T follicular helper cell (primary cell): ENCODE results near the gene ABCA12.

Experiments used
- DNase-seq: peaks from one replicate; pipeline ENCODE4 v3.0.0-alpha.2; 2020; ENCODE audit warnings: low read depth

ABCA12 gene

DNA sequence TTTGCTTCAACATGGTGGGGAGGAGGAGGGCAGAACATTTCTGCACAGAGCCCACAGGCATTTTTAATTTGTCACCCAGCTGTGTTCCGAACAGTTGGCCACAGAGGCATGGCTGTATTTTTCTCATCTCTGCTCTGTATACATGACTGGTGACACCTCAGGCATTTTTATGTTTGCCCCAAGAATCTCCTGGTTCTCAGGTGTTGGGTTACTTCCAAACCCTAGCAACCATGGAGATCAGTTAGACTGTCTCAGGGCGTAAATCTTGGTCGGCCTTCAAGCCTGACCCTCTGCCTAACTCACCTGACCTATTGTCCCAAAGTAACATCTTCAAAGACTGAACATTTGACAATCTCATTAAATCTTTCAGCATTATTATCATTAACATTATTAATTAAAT, 100.0 kb downstream of the ABCA12 start:
- no peak for DNase-seq

DNA sequence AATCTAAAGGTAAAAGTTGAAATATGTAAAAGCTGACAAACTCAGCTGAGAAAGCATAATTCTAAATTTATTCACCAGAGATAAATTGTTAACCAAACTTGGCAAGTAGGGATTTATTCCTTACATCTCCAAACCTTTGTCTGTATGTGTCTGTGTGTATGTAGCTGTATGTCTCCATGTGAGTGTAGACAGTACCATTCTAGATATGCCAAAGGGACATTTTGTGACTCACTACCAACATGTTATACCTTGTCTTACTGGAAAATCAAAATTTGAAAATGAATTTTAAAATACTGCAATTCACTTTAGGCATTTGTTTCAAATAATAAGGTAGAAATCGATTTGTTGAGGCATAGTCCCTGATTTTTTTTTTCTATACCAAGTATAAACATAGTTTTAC, 102.1 kb downstream of the ABCA12 start:
- DNase-seq, result no peak

- DNase-seq, result no peak
Measured at GRCh38 chr2:215034154-215034553, 104.3 kb downstream of the ABCA12 start.

- DNase-seq, result no peak
Measured at GRCh38 chr2:215032153-215032552, 106.3 kb downstream of the ABCA12 start.

GRCh38 chr2:215031321-215031720, 107.1 kb downstream of the ABCA12 start:
- no peak for DNase-seq

- DNase-seq, result no peak
Measured at GRCh38 chr2:215029936-215030335, 108.5 kb downstream of the ABCA12 start.

DNA sequence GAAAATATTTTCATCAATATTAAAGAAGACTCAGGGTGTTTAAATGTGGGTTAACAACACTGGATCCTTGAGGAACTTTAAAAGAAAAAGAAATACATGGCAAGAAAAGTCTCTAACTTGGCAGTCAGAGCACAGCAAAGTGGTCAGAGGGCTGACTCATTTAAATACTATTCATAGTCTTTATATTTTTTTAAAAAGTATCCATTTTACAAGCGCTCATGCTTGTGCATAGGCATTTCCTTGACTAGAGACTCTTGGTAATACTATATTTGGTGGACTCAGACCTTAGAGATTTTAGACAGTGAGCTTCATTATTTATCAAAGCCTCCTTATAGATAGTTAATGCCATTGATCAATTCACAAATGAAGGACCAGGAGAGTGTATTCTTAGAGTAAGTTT, 110.2 kb downstream of the ABCA12 start:
- no peak for DNase-seq

- DNase-seq, result no peak
Measured at GRCh38 chr2:215027779-215028178, 110.6 kb downstream of the ABCA12 start.

GRCh38 chr2:215022910-215023309, 115.5 kb downstream of the ABCA12 start:
- DNase-seq, result no peak

DNA sequence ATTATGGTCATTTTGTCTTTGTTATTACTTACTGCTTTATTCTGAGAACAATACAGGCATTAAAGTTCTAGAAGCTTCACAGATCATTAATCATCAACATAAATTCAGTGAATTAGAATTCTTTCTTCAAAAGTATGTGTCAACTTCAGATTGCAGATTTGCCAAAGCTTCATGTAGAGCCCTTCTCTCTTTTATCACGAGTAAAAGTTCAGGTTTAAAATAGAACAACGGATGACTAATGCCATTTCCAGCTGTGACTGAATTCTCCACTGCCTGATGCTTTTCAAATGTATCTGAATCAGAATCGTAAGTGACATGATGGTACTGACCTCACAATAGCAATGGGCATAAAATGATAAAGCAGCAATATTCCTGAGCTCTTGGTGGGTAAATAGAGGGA, 116.0 kb downstream of the ABCA12 start:
- DNase-seq, result no peak

- DNase-seq, result no peak
Measured at GRCh38 chr2:215020283-215020682, 118.1 kb downstream of the ABCA12 start.

GRCh38 chr2:215019521-215020145, 118.8 kb downstream of the ABCA12 start:
- DNase-seq, result no peak

DNA sequence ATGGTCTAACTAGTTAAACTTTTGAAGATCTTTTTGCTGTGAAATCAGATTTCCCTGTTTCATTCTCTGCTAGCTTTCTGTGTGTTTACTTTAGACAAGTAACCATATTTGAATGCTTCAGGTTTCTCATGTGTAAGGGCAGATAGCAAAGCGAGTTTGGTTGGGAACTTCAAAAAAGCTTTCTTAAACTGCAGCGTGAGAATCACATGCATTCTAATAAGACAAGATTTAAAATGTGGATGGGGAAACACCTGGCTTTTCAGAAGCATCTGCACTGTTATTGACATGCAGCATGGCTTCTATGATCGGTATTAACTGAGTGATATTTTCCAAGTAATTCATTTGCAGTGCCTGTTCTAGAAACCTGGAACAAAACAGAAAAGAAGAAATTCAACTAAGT, 119.3 kb downstream of the ABCA12 start:
- DNase-seq, result no peak

DNA sequence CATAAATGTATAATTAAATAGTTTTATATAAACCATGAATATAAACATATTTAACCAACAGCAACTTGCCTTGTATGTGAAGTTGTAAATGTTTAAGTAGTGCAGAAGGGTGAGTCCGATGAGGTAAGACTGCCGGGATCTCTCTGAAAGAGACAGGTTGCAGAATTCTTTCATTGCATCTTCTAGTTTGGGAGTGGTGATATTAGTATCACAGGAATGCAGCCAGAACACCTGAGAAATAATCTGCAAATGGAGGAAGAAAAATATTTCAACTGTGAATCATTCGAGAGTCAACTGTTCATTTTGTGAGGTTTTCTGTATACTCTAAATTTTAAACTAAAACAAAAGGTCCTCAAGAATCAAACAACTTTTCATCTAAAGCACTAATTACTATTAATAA, 123.0 kb downstream of the ABCA12 start:
- no peak for DNase-seq

DNA sequence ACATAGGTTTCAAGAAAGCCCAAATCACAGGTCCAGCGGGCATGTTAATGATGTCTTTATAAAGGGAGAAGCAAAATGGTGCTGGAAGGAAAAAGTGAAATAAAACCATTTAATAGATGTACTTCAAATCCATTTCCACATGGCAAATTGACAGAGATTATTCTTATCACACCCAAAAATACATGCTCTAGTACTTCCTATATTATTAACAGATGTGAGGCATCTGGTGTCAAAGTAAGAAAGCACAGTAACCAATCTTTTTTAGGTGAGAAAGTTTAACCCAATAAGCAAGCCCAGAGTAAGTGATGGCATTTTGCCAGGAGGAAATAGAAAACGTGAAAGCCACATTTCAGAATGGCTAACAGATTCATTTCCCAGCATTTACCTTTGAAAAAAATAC, 128.0 kb downstream of the ABCA12 start:
- no peak for DNase-seq

DNA sequence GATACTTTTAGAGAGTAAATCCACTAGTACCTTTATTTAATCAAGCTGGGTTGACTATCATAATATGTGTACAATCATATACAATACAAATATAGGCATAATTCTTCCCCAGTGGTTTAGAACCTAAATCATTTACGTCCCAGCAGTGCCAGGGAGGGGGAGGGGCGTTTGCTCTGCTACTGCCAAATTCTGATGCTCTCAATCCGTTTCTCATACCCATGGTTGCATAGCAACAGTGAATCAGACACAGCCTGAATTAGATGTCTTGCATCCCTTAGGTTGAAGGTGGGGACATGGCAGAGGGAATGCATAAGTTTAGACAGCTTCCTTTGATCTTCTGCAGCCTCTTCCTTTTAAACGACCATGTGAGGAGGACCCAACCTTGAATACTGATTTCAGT, 135.4 kb downstream of the ABCA12 start:
- DNase-seq, result no peak

GRCh38 chr2:215002500-215002899, 135.9 kb downstream of the ABCA12 start:
- DNase-seq, result no peak

- no peak for DNase-seq
Measured at GRCh38 chr2:215000721-215001120, 137.7 kb downstream of the ABCA12 start.

DNA sequence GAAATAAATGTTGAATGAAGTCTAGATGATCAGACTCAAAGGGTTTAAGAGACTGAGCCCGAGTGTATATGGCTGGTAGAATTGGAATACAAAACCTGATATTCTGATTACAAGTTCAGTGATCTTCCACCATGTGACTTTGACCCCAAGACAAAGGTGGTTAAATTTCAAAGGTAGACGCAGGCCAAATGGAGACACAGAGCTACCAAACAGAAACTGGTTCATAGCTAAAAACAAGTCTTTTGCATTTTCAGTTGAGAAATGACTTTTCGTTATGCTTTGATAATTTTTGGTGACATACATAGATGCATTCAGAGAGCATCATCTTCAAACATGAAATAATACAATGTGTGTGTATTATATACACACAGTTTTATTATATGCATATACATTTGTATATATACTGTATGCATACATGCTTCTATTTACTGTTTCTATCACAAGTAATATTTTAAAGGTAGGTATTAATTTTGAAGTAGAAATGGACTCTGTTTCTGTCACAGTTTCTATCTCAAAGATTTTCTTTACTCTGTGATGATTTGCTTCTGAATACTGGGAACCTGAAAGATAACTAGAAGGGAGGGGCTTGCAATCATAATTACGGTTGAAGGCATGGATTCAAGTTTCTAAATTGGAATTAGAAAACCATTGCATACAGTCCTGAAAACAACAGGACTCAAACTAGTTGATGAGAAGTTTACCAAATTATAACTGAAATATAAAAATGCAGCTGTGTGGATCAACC, 142.3 kb downstream of the ABCA12 start:
- no peak for DNase-seq

- DNase-seq, result no peak
Measured at GRCh38 chr2:214995409-214995808, 143.0 kb downstream of the ABCA12 start.

DNA sequence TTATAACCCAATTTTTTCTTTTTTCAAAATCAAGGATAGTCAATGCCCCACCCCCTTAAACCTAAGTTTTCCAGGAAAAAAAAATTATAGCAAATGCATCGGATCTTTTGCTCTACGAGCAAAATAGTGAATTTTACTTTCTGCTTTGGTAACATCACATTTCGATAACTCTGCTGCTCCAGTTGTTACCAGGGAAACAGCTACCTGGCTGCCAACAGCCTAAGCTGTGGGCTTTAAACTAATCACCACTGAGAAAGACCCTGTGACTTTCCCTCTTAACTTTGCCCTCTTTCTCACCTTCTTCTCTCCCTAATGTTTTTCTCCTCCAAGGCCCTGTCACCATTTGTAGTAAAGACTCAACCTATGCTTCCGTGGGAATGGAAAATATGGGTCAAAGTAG, 145.5 kb downstream of the ABCA12 start:
- no peak for DNase-seq

- DNase-seq, result no peak
Measured at GRCh38 chr2:214989187-214989586, 149.2 kb downstream of the ABCA12 start.

GRCh38 chr2:214987261-214987660, 151.2 kb downstream of the ABCA12 start:
- no peak for DNase-seq

GRCh38 chr2:214985619-214986018, 152.8 kb downstream of the ABCA12 start:
- DNase-seq, result no peak
